Keratinocyte (primary cell): ENCODE results near the gene PIR.

ENCODE experiments used
- CTCF ChIP-seq, 3 experiments: IDR thresholded peaks in 1 of 3; conservative IDR thresholded peaks in 1 of 3; optimal IDR thresholded peaks in 1 of 3; 2 replicates in 2 of 3; 3 replicates in 1 of 3; pipeline versions ENCODE3 to v1.5.1; 2011; ENCODE audit warnings: low read length in 3 of 3, mild to moderate bottlenecking in 3 of 3, moderate library complexity in 2 of 3, control low read depth in 1 of 3, inconsistent platforms in 1 of 3; ENCODE audit not compliant: insufficient read depth in 2 of 3; ENCODE audit errors: extremely low read depth in 1 of 3
- EZH2 ChIP-seq: IDR thresholded peaks from one replicate; pipeline ENCODE4 v1.6.1; 2012; ENCODE audit warnings: inconsistent platforms, mild to moderate bottlenecking, low read length, moderate library complexity

- TF ChIP-seq EZH2 (no peak), CTCF (optimal IDR thresholded peaks at IDR 0.05 in 1 of 3, IDR thresholded peaks at IDR 0.05 in 1 of 3, conservative IDR thresholded peaks at IDR 0.05 in 1 of 3; ENCODE audit: extremely low read depth in 1 of 3, insufficient read depth in 2 of 3, low read length in 3 of 3) (no peak)
Measured at GRCh38 chrX:15451913-15452312, 41.2 kb downstream of the PIR start.
